Stimulated activated CD4-positive, alpha-beta T cell treated with anti-CD3 and anti-CD28 coated beads, TNF-alpha, amount 100 ng/mL, for 48 hours (primary cell): ENCODE data around the gene BIRC2.

Experiments used
- DNase-seq, 3 donors: peaks; one replicate each; pipeline ENCODE4 v3.0.0-alpha.2; 2020; ENCODE audit warnings: low read depth in 3 of 3

Gene BIRC2

DNA sequence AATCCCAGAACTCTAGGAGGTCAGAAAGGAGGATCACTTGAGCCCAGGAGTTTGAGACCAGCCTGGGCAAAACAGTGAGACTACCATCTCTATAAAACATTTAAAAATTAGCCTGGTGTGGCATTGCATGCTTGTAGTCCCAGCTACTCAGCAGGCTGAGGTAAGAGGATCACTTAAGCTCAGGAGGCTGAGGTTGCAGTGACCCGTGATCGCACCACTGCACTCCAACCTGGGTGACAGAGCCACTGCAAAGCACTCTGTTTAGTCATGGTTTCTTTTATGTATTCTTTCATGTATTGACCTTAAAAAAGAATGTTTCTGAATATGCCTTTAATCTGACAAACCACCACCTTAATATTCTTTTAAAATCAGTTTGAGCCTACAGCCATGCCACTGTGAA lies 52.2 kb downstream of the BIRC2 start:
- no peak for DNase-seq

DNA sequence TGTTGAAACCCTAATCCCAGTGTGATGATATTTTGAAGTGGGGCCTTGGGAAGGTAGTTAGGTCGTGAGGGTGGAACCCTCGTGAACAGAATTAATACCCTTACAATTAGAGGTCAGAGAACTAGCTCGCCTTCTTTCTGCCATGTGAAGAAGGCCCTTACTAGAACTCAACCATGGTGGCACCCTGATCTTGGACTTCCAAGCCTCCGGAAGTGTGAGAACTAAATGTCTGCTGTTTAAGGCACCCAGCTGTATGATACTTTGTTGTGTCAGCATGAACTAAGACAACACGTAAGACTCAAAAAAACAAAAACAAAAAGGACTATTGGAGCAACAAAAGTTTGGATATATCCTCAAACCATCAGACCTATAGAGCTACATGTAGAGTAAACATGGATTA lies 53.6 kb downstream of the BIRC2 start:
- DNase-seq: no peak

DNA sequence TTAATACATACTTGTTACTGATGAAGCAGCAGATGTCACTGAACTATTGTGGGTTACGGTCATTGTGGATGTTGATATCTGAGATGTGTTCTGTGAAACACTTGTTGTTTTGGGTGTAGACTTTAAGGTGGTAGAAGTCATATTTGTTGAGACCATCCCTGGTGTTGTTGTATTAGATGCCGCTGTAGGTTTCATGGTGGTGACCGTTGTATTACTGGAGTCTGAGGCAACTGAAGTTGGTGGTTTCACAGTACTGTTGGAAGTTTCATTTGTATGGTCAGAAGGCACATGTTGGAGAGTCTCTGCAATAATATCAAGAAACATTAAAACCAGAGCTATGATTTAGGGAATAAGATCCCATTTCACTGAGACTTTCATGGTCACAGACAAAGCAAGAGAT lies 54.9 kb downstream of the BIRC2 start:
- DNase-seq: no peak

- DNase-seq: no peak
Measured at GRCh38 chr11:102402548-102402947, 55.5 kb downstream of the BIRC2 start.

DNA sequence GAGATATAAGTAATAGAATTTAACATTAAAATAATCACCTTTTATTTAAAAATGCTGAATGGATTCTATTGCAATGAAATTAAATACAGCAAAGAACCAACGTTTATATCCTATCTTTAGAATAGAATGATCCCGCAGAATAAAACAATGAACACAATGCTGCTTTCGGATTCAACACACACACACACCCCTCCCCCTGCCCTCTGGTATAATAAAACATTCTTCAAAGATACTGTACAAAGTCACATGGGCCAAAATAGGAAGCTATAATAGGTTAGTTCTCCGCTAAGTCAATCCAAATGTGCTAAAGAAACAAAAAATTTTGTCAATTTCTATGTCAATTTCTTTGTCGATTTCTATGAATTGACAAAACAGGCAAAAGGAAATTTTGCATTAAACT lies 58.5 kb downstream of the BIRC2 start:
- no peak for DNase-seq

- DNase-seq: no peak
Measured at GRCh38 chr11:102406099-102406498, 59.1 kb downstream of the BIRC2 start.

GRCh38 chr11:102407901-102408300 lies 60.9 kb downstream of the BIRC2 start:
- DNase-seq: no peak

DNA sequence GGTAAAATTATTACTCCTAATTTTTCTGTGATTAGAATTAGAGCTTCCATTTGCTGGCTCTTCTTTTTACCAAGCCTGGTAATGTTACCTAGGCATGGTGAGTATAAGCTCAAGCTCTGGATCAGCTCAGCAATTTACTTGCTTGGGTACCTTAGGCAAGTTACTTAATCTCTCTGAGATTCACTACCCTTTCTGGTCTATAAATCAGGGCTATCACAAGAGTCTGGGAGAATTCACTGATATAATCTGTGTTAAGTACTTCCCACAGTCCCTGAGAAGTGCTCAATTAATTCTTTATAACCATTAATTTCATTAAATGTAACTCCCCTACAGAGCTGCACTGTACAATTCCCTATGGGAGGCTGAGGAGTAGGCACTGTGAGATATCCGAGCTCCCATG lies 61.3 kb downstream of the BIRC2 start:
- DNase-seq: no peak

DNA sequence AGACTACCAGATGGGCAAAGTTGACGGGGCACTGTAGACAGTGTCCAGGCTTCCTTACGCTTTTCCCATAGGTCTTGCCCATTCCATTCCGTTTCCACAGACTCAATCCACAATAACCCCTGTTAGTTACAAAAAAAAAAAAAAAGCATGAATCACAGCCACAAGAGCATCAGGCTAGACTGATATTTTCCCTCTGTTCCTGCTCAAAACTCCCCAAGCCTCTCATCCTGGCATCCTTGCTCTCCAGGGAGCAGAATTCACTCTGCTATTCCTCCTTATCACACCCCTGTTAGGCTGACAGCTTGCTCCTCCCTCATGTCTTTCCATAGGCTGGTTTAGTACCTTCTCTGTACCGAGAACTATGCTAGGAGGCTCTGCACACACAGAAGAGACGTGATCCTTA lies 63.4 kb downstream of the BIRC2 start:
- DNase-seq: no peak

- no peak for DNase-seq
Measured at GRCh38 chr11:102411142-102411541, 64.1 kb downstream of the BIRC2 start.

DNA sequence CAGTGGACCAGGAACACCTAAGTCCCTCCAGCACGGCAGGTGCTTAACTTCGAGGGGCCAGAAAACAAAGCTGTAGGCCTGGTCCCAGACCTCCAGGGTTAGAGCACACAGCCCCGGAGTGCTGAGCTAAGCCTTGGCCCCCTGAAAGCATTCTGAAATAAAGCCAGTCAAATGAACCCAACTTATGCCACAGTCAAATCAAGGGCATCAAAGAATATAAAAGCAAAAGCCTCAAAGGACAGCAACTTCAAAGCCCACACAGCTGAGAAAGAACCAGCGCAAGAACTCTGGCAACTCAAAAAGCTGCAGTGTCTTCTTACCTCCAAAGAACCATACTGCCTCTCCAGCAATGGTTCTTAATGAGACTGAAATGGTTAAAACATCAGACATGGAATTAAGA lies 66.5 kb downstream of the BIRC2 start:
- DNase-seq: no peak

GRCh38 chr11:102414559-102414958 lies 67.5 kb downstream of the BIRC2 start:
- DNase-seq: no peak

DNA sequence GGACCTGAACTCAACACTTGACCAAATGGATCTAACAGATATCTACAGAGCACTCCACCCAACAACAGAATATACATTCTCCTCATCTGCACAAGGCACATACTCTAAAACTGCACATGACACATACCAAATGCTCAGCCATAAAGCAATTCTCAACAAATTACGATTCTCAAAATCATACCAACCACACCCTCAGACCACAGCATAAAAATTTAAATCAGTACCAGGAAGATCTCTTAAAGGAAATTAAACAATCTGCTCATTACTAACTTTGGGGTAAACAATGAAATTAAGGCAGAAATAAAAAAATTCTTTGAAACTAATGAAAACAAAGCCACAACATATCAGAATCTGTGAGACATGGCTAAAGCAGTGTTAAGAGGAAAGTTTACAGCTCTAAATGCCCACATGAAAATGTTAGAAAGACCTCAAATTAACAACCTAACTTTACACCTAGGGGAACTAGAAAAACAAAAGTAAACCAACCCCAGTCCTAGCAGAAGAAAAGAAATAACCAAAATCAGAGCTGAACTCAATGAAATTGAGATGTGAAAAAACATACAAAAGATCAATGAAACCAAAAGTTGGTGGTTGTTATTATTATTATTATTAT lies 68.4 kb downstream of the BIRC2 start:
- DNase-seq: no peak

DNA sequence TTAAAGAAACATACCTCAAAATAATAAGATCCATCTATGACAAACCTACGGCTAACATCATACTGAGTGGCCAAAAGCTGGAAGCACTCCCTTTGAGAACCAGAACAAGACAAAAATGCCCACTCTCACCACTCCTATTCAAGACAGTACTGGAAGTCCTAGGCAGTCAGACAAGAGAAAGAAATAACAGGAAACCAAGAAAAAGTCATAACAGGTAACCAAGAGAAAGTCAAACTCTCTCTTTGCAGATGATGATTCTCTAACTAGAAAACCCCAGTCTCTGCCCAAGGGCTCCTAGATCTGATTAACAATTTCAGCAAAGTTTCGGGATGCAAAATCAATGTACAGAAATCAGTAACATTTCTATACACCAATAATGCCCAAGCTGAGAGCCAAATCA lies 70.0 kb downstream of the BIRC2 start:
- DNase-seq: no peak

GRCh38 chr11:102419181-102419580 lies 72.2 kb downstream of the BIRC2 start:
- no peak for DNase-seq

GRCh38 chr11:102420547-102420946 lies 73.5 kb downstream of the BIRC2 start:
- DNase-seq: no peak

DNA sequence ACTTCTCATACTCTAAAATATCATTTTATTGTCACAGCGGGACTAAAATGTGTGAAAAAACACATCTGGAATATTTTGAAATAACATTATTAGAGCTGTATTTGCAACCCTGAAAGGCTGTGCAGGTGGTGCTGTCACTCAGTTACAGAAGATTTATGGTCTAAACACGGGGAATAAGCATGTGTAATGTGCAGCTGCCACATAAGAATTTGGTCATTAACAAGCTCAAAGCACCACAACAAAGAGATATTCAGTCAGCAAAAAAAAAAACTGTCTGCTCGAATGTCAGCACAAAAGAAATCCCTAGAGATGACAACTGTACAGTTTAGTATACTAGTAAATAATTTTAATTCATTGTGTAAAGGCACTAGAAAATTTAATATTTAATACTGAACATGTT lies 74.2 kb downstream of the BIRC2 start:
- DNase-seq: no peak

DNA sequence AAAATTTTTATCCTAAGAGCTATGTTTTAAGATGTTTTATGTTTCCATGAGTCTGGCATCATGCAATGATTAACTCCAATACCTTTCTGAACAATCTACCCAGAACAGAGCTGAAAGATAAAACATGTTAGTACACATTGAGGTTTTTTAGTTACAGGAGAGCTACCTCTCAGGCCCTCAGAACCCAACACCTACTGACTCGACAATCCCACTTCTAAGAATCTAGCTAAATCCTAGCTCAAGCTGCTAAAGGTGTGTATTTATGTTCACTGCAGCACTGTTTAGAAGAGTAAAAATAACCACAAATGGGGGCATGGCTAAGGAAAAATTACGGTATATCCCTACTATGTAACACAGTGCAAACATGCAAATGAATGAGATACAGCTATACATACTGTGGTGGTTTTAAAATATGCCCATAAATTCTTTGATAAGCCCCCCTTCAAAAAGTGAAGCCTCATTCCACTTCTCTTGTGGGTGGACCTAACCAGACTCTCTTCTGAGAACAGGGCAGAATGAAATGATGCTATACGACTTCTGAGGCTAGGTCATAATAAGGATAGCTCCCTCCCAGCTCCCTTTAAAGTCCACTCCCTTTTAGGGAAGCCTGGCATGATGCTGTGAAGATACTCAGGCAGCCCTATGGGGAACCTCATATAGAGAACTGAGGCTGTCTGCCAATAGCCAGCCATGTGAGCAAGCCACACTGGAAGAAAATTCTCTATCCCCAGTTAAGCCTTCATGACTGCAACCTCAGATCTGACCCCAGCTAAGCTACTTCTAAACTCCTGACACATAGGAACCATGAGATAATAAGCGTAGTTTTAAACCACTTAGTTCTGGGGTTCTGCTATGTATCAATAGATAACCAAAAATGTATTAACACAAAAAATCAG lies 76.1 kb downstream of the BIRC2 start:
- DNase-seq: no peak

DNA sequence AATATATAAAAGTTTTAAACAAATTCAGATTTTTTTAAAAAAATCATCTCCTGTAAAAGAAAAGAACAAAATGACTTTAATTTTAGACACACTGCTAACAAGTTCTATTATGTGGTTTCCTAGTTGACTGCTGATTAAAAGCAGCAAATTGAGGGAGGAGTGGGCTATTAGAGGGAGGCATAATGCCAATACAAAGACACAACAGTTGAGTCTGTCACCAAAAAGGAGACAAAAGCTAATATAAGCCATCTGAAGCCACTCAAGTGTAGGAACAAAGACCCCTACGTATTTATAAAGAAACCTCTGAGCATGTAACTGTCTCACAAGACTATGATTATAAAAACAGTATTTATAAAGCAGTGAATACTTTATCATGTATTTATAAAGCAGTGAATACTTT lies 76.9 kb downstream of the BIRC2 start:
- DNase-seq: no peak

DNA sequence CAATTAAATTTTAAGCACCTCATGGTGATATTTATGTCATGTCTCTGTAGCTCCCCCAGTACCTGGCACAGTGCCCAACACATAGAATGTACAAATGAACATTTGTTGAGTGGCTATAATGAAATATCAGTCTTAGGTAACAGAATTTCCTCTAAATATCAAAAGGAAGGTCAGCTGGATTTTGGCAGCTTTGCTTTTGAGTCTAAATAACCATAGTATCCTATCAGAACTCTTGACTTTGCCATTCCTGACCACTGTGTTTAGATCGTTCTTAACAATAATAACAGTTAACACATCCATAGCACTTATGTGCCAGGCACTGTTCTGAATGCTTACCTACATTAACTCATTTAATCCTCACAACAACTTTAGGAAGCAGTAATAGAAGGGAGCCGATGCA lies 79.0 kb downstream of the BIRC2 start:
- DNase-seq: no peak

- no peak for DNase-seq
Measured at GRCh38 chr11:102426570-102426969, 79.6 kb downstream of the BIRC2 start.

DNA sequence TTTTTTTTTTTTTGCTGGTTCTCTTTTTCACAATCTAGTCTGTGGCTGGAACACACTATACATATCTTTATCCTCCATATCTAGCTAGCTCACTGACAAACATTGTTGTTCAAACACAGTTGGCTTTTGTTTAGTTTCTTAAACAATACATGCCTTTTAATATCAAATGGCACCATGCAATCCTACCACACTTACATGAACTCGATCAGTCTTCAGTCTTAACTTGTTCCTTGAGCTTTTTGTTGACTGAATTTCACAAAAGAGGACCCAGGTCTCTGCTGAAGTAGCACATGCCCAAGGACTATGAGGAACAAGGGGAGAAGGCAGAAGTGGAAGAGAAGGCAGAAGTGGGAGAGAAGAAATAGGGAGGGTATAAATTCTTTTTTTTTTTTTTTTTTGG lies 80.1 kb downstream of the BIRC2 start:
- DNase-seq: no peak
